K562 (cell line): ENCODE results near the gene ID4.

Experiments used
- NRF1 ChIP-seq, 2 experiments: fragments of 450-650 bp; IDR thresholded peaks in 1 of 2; conservative IDR thresholded peaks in 1 of 2; 2 replicates each; pipeline ENCODE4 v1.6.1; 2014; ENCODE audit warnings: mild to moderate bottlenecking in 2 of 2
- POLR2A ChIP-seq: fragments of 450-650 bp; conservative IDR thresholded peaks from 2 replicates; pipeline ENCODE4 v1.6.1; 2016
- PYGO2 ChIP-seq: fragments of 450-650 bp; IDR thresholded peaks from 2 replicates; pipeline ENCODE4 v1.6.1; 2016; ENCODE audit warnings: mild to moderate bottlenecking, missing genetic modification characterization, moderate library complexity, missing compliant biosample characterization
- RAD51 ChIP-seq: fragments of 450-650 bp; IDR thresholded peaks from 2 replicates; pipeline ENCODE4 v1.7.1; 2016; ENCODE audit warnings: low read depth, mild to moderate bottlenecking, borderline replicate concordance
- RNF2 ChIP-seq: sonication (generic); IDR thresholded peaks from 2 replicates; pipeline ENCODE4 v1.6.1; 2016
- SP1 ChIP-seq: sonication (generic); formaldehyde crosslinking; IDR thresholded peaks from 2 replicates; pipeline ENCODE4 v1.8.1; 2022; ENCODE audit warnings: mild to moderate bottlenecking, missing genetic modification reagents
- TAF1 ChIP-seq: IDR thresholded peaks from 2 replicates; pipeline ENCODE4 v1.6.1; 2011; ENCODE audit warnings: mild to moderate bottlenecking, low read length, moderate library complexity; ENCODE audit not compliant: insufficient read depth, control insufficient read depth, severe bottlenecking; ENCODE audit errors: extremely low read depth
- TF ChIP-seq, protein P1 (sequence below): fragments of 150-350 bp; IDR thresholded peaks from 2 replicates; pipeline ENCODE4 v1.6.1; 2014; ENCODE audit warnings: low read depth, mild to moderate bottlenecking, low read length, borderline replicate concordance
- TF ChIP-seq, protein P2 (sequence below): sonication (generic); formaldehyde crosslinking; IDR thresholded peaks from 2 replicates; pipeline ENCODE4 v1.5.0; 2020; ENCODE audit warnings: missing genetic modification reagents
- TF ChIP-seq, protein P3 (sequence below): sonication (generic); formaldehyde crosslinking; IDR thresholded peaks from 2 replicates; pipeline ENCODE4 v1.8.0; 2022; ENCODE audit warnings: missing genetic modification reagents, mild to moderate bottlenecking, moderate library complexity, borderline replicate concordance
- TF ChIP-seq, protein P4 (sequence below), 3 experiments: IDR thresholded peaks in 2 of 3; conservative IDR thresholded peaks in 1 of 3; 2 replicates each; pipeline ENCODE4 v1.5.1; 2011 to 2012; ENCODE audit warnings: low read length in 3 of 3, mild to moderate bottlenecking in 3 of 3, control low read depth in 2 of 3, improper control_type of control experiment in 1 of 3, inconsistent platforms in 1 of 3, low read depth in 1 of 3, mixed read lengths in 1 of 3, moderate library complexity in 1 of 3; ENCODE audit not compliant: insufficient read depth in 2 of 3

DNA sequence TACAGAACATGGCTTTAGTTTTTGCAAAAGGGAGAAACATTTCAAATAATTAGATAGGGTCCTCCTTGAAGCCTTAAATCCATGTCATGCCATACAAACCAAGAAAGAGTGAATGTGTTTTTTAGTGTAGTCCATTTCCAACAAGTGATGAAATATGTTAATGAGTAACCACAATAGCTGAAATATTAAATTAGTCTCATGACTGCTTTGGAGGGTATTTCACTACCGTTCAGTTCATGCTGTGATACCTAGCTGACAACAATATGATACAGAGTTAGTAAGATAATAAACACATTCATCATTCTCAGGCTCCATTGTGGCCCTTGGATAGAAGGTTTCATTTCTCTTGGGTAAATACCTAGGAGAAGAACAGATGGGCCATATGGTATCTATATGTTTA, 5.8 kb upstream of the ID4 start:
- TF ChIP-seq POLR2A, result no peak
- TF ChIP-seq, protein P1, sequence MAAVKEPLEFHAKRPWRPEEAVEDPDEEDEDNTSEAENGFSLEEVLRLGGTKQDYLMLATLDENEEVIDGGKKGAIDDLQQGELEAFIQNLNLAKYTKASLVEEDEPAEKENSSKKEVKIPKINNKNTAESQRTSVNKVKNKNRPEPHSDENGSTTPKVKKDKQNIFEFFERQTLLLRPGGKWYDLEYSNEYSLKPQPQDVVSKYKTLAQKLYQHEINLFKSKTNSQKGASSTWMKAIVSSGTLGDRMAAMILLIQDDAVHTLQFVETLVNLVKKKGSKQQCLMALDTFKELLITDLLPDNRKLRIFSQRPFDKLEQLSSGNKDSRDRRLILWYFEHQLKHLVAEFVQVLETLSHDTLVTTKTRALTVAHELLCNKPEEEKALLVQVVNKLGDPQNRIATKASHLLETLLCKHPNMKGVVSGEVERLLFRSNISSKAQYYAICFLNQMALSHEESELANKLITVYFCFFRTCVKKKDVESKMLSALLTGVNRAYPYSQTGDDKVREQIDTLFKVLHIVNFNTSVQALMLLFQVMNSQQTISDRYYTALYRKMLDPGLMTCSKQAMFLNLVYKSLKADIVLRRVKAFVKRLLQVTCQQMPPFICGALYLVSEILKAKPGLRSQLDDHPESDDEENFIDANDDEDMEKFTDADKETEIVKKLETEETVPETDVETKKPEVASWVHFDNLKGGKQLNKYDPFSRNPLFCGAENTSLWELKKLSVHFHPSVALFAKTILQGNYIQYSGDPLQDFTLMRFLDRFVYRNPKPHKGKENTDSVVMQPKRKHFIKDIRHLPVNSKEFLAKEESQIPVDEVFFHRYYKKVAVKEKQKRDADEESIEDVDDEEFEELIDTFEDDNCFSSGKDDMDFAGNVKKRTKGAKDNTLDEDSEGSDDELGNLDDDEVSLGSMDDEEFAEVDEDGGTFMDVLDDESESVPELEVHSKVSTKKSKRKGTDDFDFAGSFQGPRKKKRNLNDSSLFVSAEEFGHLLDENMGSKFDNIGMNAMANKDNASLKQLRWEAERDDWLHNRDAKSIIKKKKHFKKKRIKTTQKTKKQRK, result no peak
- TF ChIP-seq SP1 (CRISPR knock-in tag), result no peak
- TF ChIP-seq, protein P2, sequence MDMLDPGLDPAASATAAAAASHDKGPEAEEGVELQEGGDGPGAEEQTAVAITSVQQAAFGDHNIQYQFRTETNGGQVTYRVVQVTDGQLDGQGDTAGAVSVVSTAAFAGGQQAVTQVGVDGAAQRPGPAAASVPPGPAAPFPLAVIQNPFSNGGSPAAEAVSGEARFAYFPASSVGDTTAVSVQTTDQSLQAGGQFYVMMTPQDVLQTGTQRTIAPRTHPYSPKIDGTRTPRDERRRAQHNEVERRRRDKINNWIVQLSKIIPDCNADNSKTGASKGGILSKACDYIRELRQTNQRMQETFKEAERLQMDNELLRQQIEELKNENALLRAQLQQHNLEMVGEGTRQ (CRISPR knock-in tag), result no peak
- TF ChIP-seq, protein P3, sequence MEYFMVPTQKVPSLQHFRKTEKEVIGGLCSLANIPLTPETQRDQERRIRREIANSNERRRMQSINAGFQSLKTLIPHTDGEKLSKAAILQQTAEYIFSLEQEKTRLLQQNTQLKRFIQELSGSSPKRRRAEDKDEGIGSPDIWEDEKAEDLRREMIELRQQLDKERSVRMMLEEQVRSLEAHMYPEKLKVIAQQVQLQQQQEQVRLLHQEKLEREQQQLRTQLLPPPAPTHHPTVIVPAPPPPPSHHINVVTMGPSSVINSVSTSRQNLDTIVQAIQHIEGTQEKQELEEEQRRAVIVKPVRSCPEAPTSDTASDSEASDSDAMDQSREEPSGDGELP, result no peak
- TF ChIP-seq TAF1, result no peak
- no peak for TF ChIP-seq PYGO2
- no peak for TF ChIP-seq RNF2
- no peak for TF ChIP-seq RAD51
- no peak for TF ChIP-seq NRF1 (conservative IDR thresholded peaks at IDR 0.05 in 1 of 2, IDR thresholded peaks at IDR 0.05 in 1 of 2)
- TF ChIP-seq, protein P4, sequence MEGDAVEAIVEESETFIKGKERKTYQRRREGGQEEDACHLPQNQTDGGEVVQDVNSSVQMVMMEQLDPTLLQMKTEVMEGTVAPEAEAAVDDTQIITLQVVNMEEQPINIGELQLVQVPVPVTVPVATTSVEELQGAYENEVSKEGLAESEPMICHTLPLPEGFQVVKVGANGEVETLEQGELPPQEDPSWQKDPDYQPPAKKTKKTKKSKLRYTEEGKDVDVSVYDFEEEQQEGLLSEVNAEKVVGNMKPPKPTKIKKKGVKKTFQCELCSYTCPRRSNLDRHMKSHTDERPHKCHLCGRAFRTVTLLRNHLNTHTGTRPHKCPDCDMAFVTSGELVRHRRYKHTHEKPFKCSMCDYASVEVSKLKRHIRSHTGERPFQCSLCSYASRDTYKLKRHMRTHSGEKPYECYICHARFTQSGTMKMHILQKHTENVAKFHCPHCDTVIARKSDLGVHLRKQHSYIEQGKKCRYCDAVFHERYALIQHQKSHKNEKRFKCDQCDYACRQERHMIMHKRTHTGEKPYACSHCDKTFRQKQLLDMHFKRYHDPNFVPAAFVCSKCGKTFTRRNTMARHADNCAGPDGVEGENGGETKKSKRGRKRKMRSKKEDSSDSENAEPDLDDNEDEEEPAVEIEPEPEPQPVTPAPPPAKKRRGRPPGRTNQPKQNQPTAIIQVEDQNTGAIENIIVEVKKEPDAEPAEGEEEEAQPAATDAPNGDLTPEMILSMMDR (IDR thresholded peaks at IDR 0.05 in 2 of 3, conservative IDR thresholded peaks at IDR 0.05 in 1 of 3; ENCODE audit: insufficient read depth in 2 of 3, low read depth in 1 of 3, low read length in 3 of 3), result no peak
